Loucy (cell line): Measurements from ENCODE around the gene FBXL13.

ENCODE experiments used
- EZH2phosphoT487 ChIP-seq: fragments of 200-600 bp; IDR thresholded peaks from 2 replicates; pipeline ENCODE4 v1.6.1; 2018; ENCODE audit warnings: antibody characterized with exemption, mild to moderate bottlenecking, moderate library complexity, borderline replicate concordance
- TF ChIP-seq, protein P1 (sequence below): fragments of 200-600 bp; sonication (generic); conservative IDR thresholded peaks from 2 replicates; pipeline ENCODE4 v1.5.1; 2014; ENCODE audit warnings: mild to moderate bottlenecking, antibody characterized with exemption, low read length

DNA sequence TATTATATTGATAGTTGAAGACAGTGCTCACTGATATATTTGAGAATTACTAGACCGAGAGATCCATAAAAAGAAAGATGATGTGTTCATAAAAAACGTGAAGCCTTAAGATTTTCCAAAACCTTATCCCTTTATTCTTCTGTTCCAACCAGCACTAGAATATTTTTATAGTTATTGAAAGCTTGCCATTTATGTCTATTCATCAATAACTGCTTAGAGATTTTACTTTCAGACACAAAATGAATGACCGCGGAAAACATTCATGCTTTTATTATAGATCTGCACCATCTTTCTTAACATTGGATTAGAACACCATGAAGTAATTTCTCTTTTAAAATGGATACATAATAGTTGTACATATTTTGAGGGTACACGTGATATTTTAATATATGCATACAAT lies 77.6 kb downstream of the FBXL13 start:
- TF ChIP-seq, protein P1, sequence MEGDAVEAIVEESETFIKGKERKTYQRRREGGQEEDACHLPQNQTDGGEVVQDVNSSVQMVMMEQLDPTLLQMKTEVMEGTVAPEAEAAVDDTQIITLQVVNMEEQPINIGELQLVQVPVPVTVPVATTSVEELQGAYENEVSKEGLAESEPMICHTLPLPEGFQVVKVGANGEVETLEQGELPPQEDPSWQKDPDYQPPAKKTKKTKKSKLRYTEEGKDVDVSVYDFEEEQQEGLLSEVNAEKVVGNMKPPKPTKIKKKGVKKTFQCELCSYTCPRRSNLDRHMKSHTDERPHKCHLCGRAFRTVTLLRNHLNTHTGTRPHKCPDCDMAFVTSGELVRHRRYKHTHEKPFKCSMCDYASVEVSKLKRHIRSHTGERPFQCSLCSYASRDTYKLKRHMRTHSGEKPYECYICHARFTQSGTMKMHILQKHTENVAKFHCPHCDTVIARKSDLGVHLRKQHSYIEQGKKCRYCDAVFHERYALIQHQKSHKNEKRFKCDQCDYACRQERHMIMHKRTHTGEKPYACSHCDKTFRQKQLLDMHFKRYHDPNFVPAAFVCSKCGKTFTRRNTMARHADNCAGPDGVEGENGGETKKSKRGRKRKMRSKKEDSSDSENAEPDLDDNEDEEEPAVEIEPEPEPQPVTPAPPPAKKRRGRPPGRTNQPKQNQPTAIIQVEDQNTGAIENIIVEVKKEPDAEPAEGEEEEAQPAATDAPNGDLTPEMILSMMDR = no peak
- no peak for TF ChIP-seq EZH2phosphoT487
